ENCODE results near the gene DNAJB6.

DNA sequence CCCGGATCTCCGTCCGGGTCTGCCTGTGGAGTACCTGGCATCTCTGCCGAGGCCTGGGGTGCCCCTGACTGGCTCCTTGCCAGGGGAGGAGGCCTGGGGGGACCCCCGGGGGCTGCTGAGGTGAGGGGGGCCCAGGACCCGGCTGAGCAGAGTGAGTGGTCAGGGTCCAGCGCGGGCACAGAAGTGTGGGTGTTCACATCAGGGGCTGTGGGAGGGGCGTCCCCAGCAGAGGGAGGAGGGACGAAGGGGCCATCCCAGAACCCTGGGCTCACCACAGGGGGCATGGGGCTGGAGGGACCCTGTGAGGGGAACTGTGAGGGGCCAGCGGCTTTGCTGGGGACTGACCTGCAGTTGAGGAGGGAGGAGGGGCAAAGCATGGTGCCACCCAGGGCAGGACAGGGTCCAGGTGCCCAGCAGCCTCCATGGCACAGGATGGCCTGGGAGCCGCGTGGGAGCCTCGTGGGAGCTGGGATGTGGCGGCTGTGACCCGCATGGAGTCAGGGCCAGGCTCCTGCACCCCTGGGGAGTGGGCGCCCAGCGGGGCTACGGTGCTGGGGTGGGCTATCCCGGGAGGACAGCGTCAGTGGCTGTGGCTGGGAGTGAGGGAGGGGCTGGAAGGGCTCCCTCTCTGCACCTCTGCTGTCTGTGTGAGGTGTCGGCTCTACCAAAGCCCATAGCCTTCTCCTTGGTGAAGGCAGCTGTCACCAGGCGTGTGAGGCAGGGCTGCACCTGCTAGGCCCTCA, 91.2 kb downstream of the DNAJB6 start:
- TF ChIP-seq, protein P1, sequence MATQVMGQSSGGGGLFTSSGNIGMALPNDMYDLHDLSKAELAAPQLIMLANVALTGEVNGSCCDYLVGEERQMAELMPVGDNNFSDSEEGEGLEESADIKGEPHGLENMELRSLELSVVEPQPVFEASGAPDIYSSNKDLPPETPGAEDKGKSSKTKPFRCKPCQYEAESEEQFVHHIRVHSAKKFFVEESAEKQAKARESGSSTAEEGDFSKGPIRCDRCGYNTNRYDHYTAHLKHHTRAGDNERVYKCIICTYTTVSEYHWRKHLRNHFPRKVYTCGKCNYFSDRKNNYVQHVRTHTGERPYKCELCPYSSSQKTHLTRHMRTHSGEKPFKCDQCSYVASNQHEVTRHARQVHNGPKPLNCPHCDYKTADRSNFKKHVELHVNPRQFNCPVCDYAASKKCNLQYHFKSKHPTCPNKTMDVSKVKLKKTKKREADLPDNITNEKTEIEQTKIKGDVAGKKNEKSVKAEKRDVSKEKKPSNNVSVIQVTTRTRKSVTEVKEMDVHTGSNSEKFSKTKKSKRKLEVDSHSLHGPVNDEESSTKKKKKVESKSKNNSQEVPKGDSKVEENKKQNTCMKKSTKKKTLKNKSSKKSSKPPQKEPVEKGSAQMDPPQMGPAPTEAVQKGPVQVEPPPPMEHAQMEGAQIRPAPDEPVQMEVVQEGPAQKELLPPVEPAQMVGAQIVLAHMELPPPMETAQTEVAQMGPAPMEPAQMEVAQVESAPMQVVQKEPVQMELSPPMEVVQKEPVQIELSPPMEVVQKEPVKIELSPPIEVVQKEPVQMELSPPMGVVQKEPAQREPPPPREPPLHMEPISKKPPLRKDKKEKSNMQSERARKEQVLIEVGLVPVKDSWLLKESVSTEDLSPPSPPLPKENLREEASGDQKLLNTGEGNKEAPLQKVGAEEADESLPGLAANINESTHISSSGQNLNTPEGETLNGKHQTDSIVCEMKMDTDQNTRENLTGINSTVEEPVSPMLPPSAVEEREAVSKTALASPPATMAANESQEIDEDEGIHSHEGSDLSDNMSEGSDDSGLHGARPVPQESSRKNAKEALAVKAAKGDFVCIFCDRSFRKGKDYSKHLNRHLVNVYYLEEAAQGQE (IDR thresholded peaks at IDR 0.05; ENCODE audit: insufficient read depth in 1 of 2, low read depth in 2 of 2, low read length in 1 of 2) = no peak
- no peak for TF ChIP-seq CTCF (IDR thresholded peaks at IDR 0.05)
